GM18517 (cell line): ENCODE data around the gene OTOL1.

Experiments
- ATAC-seq: cut with Tn5 transposase; IDR thresholded peaks from one replicate; pipeline ENCODE4 v1.9.1; 2021; ENCODE audit warnings: mild to moderate bottlenecking, moderate library complexity; ENCODE audit not compliant: unreplicated experiment

The OTOL1 gene

GRCh38 chr3:161496508-161496907 is at the start of gene OTOL1:
Gene OTOL1 (plus strand): TSS chr3:161496808. CDS start chr3:161496808, 0 bp downstream.
- ATAC-seq: no peak

GRCh38 chr3:161449785-161450184 is 46.8 kb upstream of the OTOL1 start:
- ATAC-seq: no peak

- ATAC-seq: no peak
These were observed 44.4 kb upstream of the OTOL1 start for GRCh38 chr3:161452179-161452578.

- no peak for ATAC-seq
These were observed 42.0 kb upstream of the OTOL1 start for GRCh38 chr3:161454615-161455014.

GRCh38 chr3:161455962-161456361 is 40.6 kb upstream of the OTOL1 start:
- no peak for ATAC-seq

GRCh38 chr3:161462138-161462537 is 34.5 kb upstream of the OTOL1 start:
- no peak for ATAC-seq

GRCh38 chr3:161471211-161471610 is 25.4 kb upstream of the OTOL1 start:
- no peak for ATAC-seq

GRCh38 chr3:161474139-161474538 is 22.5 kb upstream of the OTOL1 start:
- no peak for ATAC-seq

- no peak for ATAC-seq
These were observed 21.9 kb upstream of the OTOL1 start for GRCh38 chr3:161474741-161475140.

- ATAC-seq: no peak
These were observed 21.4 kb upstream of the OTOL1 start for GRCh38 chr3:161475206-161475605.

GRCh38 chr3:161475905-161476304 is 20.7 kb upstream of the OTOL1 start:
- ATAC-seq: no peak

- no peak for ATAC-seq
These were observed 12.4 kb upstream of the OTOL1 start for GRCh38 chr3:161484226-161484625.

GRCh38 chr3:161488284-161488683 is 8.3 kb upstream of the OTOL1 start:
- ATAC-seq: peak; percentile 54

- ATAC-seq: peak; percentile 99
These were observed 7.2 kb upstream of the OTOL1 start for GRCh38 chr3:161489395-161489794.

- peak; percentile 48 for ATAC-seq
These were observed 5.8 kb upstream of the OTOL1 start for GRCh38 chr3:161490845-161491244.

GRCh38 chr3:161498259-161498921 is 1.8 kb downstream of the OTOL1 start:
- ATAC-seq: no peak

- no peak for ATAC-seq
These were observed 3.6 kb downstream of the OTOL1 start for GRCh38 chr3:161500068-161500796.

- no peak for ATAC-seq
These were observed 6.7 kb downstream of the OTOL1 start for GRCh38 chr3:161503271-161503670.

- ATAC-seq: peak; percentile 69
These were observed 12.4 kb downstream of the OTOL1 start for GRCh38 chr3:161508852-161509477.

GRCh38 chr3:161510510-161511260 is 14.1 kb downstream of the OTOL1 start:
- no peak for ATAC-seq

- ATAC-seq: no peak
These were observed 27.3 kb downstream of the OTOL1 start for GRCh38 chr3:161523916-161524315.
